NB4 (cell line): ENCODE data around the gene OPHN1.

Source experiments
- MYC ChIP-seq: IDR thresholded peaks from 2 replicates; pipeline ENCODE4 v1.6.1; 2011; ENCODE audit warnings: low read depth, low read length
- POLR2A ChIP-seq: IDR thresholded peaks from 2 replicates; pipeline ENCODE4 v1.6.1; 2011; ENCODE audit warnings: mild to moderate bottlenecking; ENCODE audit not compliant: insufficient read length; ENCODE audit errors: extremely low read depth
- TF ChIP-seq, protein P1 (sequence below): IDR thresholded peaks from one replicate; pipeline ENCODE4 v1.5.1; 2012; ENCODE audit warnings: low read depth, low read length
- TF ChIP-seq, protein P2 (sequence below): IDR thresholded peaks from 2 replicates; pipeline ENCODE4 v1.6.1; 2011; ENCODE audit warnings: low read depth, low read length

DNA sequence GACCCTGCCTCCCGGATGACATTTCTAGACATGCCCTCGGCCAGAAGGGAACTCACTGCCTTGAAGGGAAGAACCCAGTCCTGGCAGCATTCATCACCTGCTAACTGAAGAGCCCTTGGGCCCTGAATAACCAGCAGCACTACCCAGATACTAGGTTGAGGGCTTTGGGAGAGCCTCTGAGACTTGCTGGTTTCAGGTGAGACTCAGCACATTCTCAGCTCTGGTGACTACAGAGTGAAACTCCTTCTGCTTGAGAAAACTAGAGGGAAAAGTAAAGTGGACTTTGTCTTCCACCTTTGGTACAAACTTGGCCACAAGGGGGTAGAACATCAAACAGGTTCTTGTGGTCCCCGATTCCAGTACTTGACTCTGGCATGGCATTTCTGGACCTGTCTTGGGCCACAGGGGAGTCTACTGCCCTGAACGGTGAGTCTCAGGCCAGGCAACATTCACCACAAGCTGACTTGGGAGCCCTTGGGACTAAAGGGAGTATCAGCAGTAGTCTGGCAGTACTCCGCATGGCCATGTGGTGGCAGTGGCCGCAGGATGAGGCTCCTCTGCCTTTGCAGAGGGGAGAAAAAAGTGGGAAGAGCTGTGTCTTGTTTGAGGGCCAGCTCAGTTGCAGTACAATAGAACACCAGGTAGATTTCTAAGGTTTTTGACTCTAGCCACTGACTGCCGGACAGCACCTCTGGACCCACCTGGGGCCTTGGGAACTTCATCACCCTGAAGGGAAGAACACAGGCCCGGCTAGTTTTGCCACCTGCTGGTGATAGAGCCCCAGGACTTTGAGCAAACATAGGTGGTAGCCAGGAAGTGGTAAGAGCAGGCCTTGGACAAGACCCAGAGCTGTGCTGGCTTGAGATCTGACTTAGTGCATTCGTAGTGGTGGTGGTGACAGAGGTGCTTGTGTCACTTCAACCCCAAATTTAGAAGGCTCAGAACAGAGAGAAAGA is 414.8 kb downstream of the OPHN1 start:
- TF ChIP-seq POLR2A (no peak), MYC (no peak)
- TF ChIP-seq, protein P1, sequence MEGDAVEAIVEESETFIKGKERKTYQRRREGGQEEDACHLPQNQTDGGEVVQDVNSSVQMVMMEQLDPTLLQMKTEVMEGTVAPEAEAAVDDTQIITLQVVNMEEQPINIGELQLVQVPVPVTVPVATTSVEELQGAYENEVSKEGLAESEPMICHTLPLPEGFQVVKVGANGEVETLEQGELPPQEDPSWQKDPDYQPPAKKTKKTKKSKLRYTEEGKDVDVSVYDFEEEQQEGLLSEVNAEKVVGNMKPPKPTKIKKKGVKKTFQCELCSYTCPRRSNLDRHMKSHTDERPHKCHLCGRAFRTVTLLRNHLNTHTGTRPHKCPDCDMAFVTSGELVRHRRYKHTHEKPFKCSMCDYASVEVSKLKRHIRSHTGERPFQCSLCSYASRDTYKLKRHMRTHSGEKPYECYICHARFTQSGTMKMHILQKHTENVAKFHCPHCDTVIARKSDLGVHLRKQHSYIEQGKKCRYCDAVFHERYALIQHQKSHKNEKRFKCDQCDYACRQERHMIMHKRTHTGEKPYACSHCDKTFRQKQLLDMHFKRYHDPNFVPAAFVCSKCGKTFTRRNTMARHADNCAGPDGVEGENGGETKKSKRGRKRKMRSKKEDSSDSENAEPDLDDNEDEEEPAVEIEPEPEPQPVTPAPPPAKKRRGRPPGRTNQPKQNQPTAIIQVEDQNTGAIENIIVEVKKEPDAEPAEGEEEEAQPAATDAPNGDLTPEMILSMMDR = peak; percentile 48
- TF ChIP-seq, protein P2, sequence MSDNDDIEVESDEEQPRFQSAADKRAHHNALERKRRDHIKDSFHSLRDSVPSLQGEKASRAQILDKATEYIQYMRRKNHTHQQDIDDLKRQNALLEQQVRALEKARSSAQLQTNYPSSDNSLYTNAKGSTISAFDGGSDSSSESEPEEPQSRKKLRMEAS = no peak
